A673 (cell line): Measurements from ENCODE around the gene DTYMK.

ENCODE experiments used
- EZH2 ChIP-seq: fragments of 200-600 bp; sonication (generic); IDR thresholded peaks from 2 replicates; pipeline ENCODE4 v1.6.1; 2017; ENCODE audit warnings: borderline replicate concordance, low read depth, mild to moderate bottlenecking, mixed read lengths, antibody characterized with exemption, low read length; ENCODE audit not compliant: poor library complexity, severe bottlenecking
- TF ChIP-seq, protein P1 (sequence below): fragments of 300-800, 200-600 bp; sonication (generic); conservative IDR thresholded peaks from 2 replicates; pipeline ENCODE4 v1.5.1; 2017; ENCODE audit warnings: low read depth, mild to moderate bottlenecking, antibody characterized with exemption, low read length, moderate library complexity, mixed read lengths

DNA sequence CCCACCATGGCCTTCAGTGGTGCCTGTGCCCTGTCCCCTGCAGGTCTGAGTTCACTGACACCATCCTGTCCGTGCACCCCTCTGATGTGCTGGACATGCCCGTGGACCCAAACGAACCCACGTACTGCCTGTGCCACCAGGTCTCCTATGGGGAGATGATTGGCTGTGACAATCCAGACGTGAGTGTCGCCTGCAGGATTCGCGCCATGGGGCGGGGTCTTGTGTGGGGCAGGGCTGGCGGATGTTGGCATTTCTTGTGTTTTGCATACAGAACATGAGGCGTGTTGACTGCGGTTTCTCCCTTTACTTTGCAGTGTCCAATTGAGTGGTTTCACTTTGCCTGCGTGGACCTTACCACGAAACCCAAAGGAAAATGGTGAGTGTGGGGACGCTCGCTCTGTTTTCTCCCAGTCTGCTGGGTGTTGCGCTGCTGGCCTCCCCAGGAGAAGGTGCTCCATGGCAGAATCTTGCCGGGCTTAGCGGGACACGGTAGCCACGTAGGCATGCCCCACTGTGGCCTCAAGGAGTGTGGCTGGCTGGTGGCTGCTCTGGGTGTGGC lies 36.4 kb upstream of the DTYMK start:
- TF ChIP-seq, protein P1, sequence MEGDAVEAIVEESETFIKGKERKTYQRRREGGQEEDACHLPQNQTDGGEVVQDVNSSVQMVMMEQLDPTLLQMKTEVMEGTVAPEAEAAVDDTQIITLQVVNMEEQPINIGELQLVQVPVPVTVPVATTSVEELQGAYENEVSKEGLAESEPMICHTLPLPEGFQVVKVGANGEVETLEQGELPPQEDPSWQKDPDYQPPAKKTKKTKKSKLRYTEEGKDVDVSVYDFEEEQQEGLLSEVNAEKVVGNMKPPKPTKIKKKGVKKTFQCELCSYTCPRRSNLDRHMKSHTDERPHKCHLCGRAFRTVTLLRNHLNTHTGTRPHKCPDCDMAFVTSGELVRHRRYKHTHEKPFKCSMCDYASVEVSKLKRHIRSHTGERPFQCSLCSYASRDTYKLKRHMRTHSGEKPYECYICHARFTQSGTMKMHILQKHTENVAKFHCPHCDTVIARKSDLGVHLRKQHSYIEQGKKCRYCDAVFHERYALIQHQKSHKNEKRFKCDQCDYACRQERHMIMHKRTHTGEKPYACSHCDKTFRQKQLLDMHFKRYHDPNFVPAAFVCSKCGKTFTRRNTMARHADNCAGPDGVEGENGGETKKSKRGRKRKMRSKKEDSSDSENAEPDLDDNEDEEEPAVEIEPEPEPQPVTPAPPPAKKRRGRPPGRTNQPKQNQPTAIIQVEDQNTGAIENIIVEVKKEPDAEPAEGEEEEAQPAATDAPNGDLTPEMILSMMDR, result no peak
- TF ChIP-seq EZH2, result no peak
